Effector memory CD4-positive, alpha-beta T cell (primary cell): ENCODE results near the gene TRAIP.

Experiments used
- DNase-seq, 3 donors: peaks; one replicate each; pipeline ENCODE4 v3.0.0-alpha.2; 2020
- H3K27ac ChIP-seq: 2 replicates; pipeline ENCODE4 v1.7.0; 2013; ENCODE audit warnings: mild to moderate bottlenecking, low read length, moderate library complexity; ENCODE audit not compliant: insufficient read depth, poor library complexity, severe bottlenecking
- H3K27me3 ChIP-seq: replicated peaks from 2 replicates; pipeline ENCODE4 v1.7.0; 2013; ENCODE audit warnings: mild to moderate bottlenecking, low read length; ENCODE audit not compliant: insufficient read depth, control insufficient read depth, poor library complexity, severe bottlenecking
- H3K36me3 ChIP-seq: 2 replicates; pipeline ENCODE4 v1.7.0; 2013; ENCODE audit warnings: mild to moderate bottlenecking, low read length, moderate library complexity; ENCODE audit not compliant: control insufficient read depth, insufficient read depth
- H3K4me1 ChIP-seq: 2 replicates; pipeline ENCODE4 v1.7.0; 2013; ENCODE audit warnings: low read length, mild to moderate bottlenecking; ENCODE audit not compliant: control insufficient read depth, insufficient read depth, poor library complexity, severe bottlenecking
- H3K4me3 ChIP-seq: 2 replicates; pipeline ENCODE4 v1.7.0; 2013; ENCODE audit warnings: low read length, low read depth, mild to moderate bottlenecking; ENCODE audit not compliant: insufficient read depth, poor library complexity, severe bottlenecking
- H3K9me3 ChIP-seq: 2 replicates; pipeline ENCODE4 v1.7.0; 2013; ENCODE audit warnings: mild to moderate bottlenecking, low read length, moderate library complexity; ENCODE audit not compliant: control insufficient read depth

The TRAIP gene

GRCh38 chr3:49859576-49860305 lies 3.4 kb upstream of the TRAIP start:
- no peak overlapping the region for H3K4me3 ChIP-seq
- peaks cover 9% of the 10 kb centered on the region for H3K4me1 ChIP-seq
- no peak overlapping the region for H3K27ac ChIP-seq
- DNase-seq: no peak
- H3K9me3 ChIP-seq: no peaks in the 10 kb centered on the region
- no peaks in the 10 kb centered on the region for H3K36me3 ChIP-seq
- no peaks in the 10 kb centered on the region for H3K27me3 ChIP-seq

- no peaks in the 10 kb centered on the region for H3K9me3 ChIP-seq
- no peak for DNase-seq
- peaks cover 9% of the 10 kb centered on the region for H3K4me1 ChIP-seq
- H3K4me3 ChIP-seq: peak overlapping the region; percentile 57
- H3K27ac ChIP-seq: no peak overlapping the region
- H3K36me3 ChIP-seq: no peaks in the 10 kb centered on the region
- no peaks in the 10 kb centered on the region for H3K27me3 ChIP-seq
Observed at GRCh38 chr3:49855662-49856061, 702 bp downstream of the TRAIP start.

GRCh38 chr3:49845694-49846093 lies 10.7 kb downstream of the TRAIP start:
- no peak for DNase-seq
- Histone ChIP-seq H3K27ac (no peak overlapping the region), H3K4me3 (no peak overlapping the region), H3K27me3 (no peaks in the 10 kb centered on the region), H3K36me3 (no peaks in the 10 kb centered on the region), H3K9me3 (no peaks in the 10 kb centered on the region), H3K4me1 (no peaks in the 10 kb centered on the region)

GRCh38 chr3:49844464-49845183 lies 11.7 kb downstream of the TRAIP start:
- Histone ChIP-seq H3K4me3 (no peak overlapping the region), H3K4me1 (no peaks in the 10 kb centered on the region), H3K27ac (no peak overlapping the region), H3K27me3 (no peaks in the 10 kb centered on the region), H3K9me3 (no peaks in the 10 kb centered on the region), H3K36me3 (no peaks in the 10 kb centered on the region)
- no peak for DNase-seq

- Histone ChIP-seq H3K36me3 (no peaks in the 10 kb centered on the region), H3K9me3 (no peaks in the 10 kb centered on the region), H3K27ac (no peak overlapping the region), H3K4me1 (no peaks in the 10 kb centered on the region), H3K4me3 (no peak overlapping the region), H3K27me3 (no peaks in the 10 kb centered on the region)
- no peak for DNase-seq
Observed at GRCh38 chr3:49842843-49843517, 13.4 kb downstream of the TRAIP start.

GRCh38 chr3:49841806-49842205 lies 14.6 kb downstream of the TRAIP start:
- Histone ChIP-seq H3K4me3 (no peak overlapping the region), H3K27me3 (no peaks in the 10 kb centered on the region), H3K4me1 (no peaks in the 10 kb centered on the region), H3K36me3 (no peaks in the 10 kb centered on the region), H3K27ac (no peak overlapping the region), H3K9me3 (no peaks in the 10 kb centered on the region)
- DNase-seq: no peak

GRCh38 chr3:49841126-49841696 lies 15.2 kb downstream of the TRAIP start:
- H3K9me3 ChIP-seq: no peaks in the 10 kb centered on the region
- no peaks in the 10 kb centered on the region for H3K4me1 ChIP-seq
- no peaks in the 10 kb centered on the region for H3K36me3 ChIP-seq
- no peak overlapping the region for H3K27ac ChIP-seq
- H3K27me3 ChIP-seq: no peaks in the 10 kb centered on the region
- no peak for DNase-seq
- no peak overlapping the region for H3K4me3 ChIP-seq

GRCh38 chr3:49840388-49840787 lies 16.0 kb downstream of the TRAIP start:
- no peaks in the 10 kb centered on the region for H3K9me3 ChIP-seq
- H3K36me3 ChIP-seq: no peaks in the 10 kb centered on the region
- DNase-seq: no peak
- no peaks in the 10 kb centered on the region for H3K4me1 ChIP-seq
- H3K4me3 ChIP-seq: no peak overlapping the region
- no peaks in the 10 kb centered on the region for H3K27me3 ChIP-seq
- H3K27ac ChIP-seq: no peak overlapping the region

- no peak overlapping the region for H3K4me3 ChIP-seq
- H3K36me3 ChIP-seq: no peaks in the 10 kb centered on the region
- H3K27me3 ChIP-seq: no peaks in the 10 kb centered on the region
- DNase-seq: peak; percentile 53 to 66 (median 62)
- H3K27ac ChIP-seq: no peak overlapping the region
- H3K4me1 ChIP-seq: no peaks in the 10 kb centered on the region
- no peaks in the 10 kb centered on the region for H3K9me3 ChIP-seq
Observed at GRCh38 chr3:49839193-49839809, 17.1 kb downstream of the TRAIP start.
